Caco-2 (cell line): ENCODE data around the gene GALP. TPM values are rescaled to one million over a fixed set of nuclear protein-coding genes. Genes with fewer than 3 reads are reported as not detected.

ENCODE experiments used
- BruUV-seq: library from RNA; stranded (reverse); fragments of 400-500 nt; replicated peaks from 2 replicates; lab custom pipeline; 2021; lab: Mats Ljungman, UMichigan
- CTCF ChIA-PET: fragments of 300-600 bp; sonication (Branson Sonifier 250); formaldehyde crosslinking; loops from one replicate; lab custom pipeline; 2022; ENCODE audit warnings: antibody characterized with exemption; lab: Charles Lee
- POLR2A ChIA-PET: fragments of 300-600 bp; sonication (Branson Sonifier 250); formaldehyde crosslinking; loops from one replicate; lab custom pipeline; 2022; ENCODE audit warnings: antibody characterized with exemption; lab: Charles Lee
- DNase-seq, 2 experiments: peaks; one replicate each; pipeline versions ENCODE4 v3.0.0 to v3.0.0-alpha.2; 2020 to 2022
- H3K27me3 ChIP-seq: replicated peaks from 2 replicates; pipeline ENCODE4 v1.6.0; 2011; ENCODE audit warnings: low read length; ENCODE audit not compliant: control insufficient read depth, insufficient read depth
- H3K36me3 ChIP-seq: 2 replicates; pipeline ENCODE4 v1.5.1; 2011; ENCODE audit warnings: low read length; ENCODE audit not compliant: control insufficient read depth, insufficient read depth
- H3K4me1 ChIP-seq: fragments of 250-450 bp; sonication (Bioruptor Pico); 2 replicates; pipeline ENCODE4 v1.5.1; 2020; ENCODE audit warnings: mild to moderate bottlenecking
- H3K4me3 ChIP-seq: 2 replicates; pipeline ENCODE4 v1.5.1; 2011; ENCODE audit warnings: low read depth, mild to moderate bottlenecking, control low read depth, low read length
- H3K9me3 ChIP-seq: fragments of 250-450 bp; sonication (Bioruptor Pico); 2 replicates; pipeline ENCODE4 v1.5.1; 2020; ENCODE audit warnings: mild to moderate bottlenecking, moderate library complexity
- H3K27ac Mint-ChIP-seq: one replicate; pipeline ENCODE4 v1.8.0; 2022; ENCODE audit warnings: mixed read lengths; ENCODE audit not compliant: unreplicated experiment
- H3K27me3 Mint-ChIP-seq: one replicate; pipeline ENCODE4 v1.8.0; 2022; ENCODE audit warnings: mixed read lengths; ENCODE audit not compliant: insufficient read depth, unreplicated experiment
- H3K36me3 Mint-ChIP-seq: one replicate; pipeline ENCODE4 v1.8.0; 2022; ENCODE audit warnings: mild to moderate bottlenecking, mixed read lengths; ENCODE audit not compliant: insufficient read depth, unreplicated experiment
- H3K4me1 Mint-ChIP-seq: one replicate; pipeline ENCODE4 v1.8.0; 2022; ENCODE audit warnings: low read depth, mixed read lengths; ENCODE audit not compliant: unreplicated experiment
- H3K4me3 Mint-ChIP-seq: one replicate; pipeline ENCODE4 v1.8.0; 2022; ENCODE audit warnings: mild to moderate bottlenecking, moderate library complexity, mixed read lengths; ENCODE audit not compliant: unreplicated experiment
- H3K9me3 Mint-ChIP-seq: one replicate; pipeline ENCODE4 v1.8.0; 2022; ENCODE audit warnings: mixed read lengths; ENCODE audit not compliant: unreplicated experiment
- CTCF ChIP-seq, 2 experiments: fragments of 200-600 bp in 1 of 2; IDR thresholded peaks; 1 replicate in 1 of 2; 2 replicates in 1 of 2; pipeline versions ENCODE4 v1.5.1 to v1.8.0; 2011 to 2022; ENCODE audit warnings: antibody characterized with exemption in 1 of 2, control low read depth in 1 of 2, inconsistent platforms in 1 of 2, low read depth in 1 of 2, low read length in 1 of 2, mild to moderate bottlenecking in 1 of 2, moderate library complexity in 1 of 2; ENCODE audit not compliant: insufficient read depth in 1 of 2, severe bottlenecking in 1 of 2, unreplicated experiment in 1 of 2
- intact Hi-C: fragments of 100-400 bp; cut with micrococcal nuclease; formaldehyde crosslinking; loops from one replicate; pipeline ENCODE4 v1.10.0; 2022; ENCODE audit not compliant: unreplicated experiment
- total RNA-seq: library from RNA; stranded (reverse); gene quantifications from 2 replicates; pipeline ENCODE4 v1.2.3, GENCODE V29; 2022

The GALP gene
- total RNA-seq, 1 experiment from 2014 or later: not detected

DNA sequence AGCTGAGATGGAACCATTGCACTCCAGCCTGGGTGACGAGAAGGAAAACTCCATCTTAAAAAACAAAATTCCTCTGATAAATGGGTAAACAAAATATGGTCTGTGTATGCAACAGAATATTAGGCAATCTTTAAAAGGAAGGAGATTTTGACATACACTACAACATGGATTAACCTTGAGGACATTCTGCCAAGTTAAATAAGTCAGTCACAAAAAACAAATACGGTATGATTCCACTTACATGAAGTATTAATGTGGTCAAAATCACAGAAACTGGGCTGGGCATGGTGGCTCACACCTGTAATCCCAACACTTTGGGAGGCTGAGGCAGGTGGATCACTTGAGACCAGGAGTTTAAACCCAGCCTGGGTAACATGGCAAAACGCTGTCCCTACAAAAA lies 37.7 kb upstream of the GALP start:
- Histone ChIP-seq H3K9me3 (no peaks in the 10 kb centered on the region), H3K36me3 (no peaks in the 10 kb centered on the region), H3K27me3 (no peaks in the 10 kb centered on the region), H3K4me1 (peaks cover 19% of the 10 kb centered on the region), H3K4me3 (no peak overlapping the region)
- DNase-seq: no peak
- ChIA-PET CTCF (no interaction called here), POLR2A (no interaction called here)
- peaks cover 31% of the 10 kb centered on the region for H3K4me1 Mint-ChIP-seq
- no peak for TF ChIP-seq CTCF (IDR thresholded peaks at IDR 0.05; ENCODE audit: insufficient read depth in 1 of 2, low read depth in 1 of 2, low read length in 1 of 2, severe bottlenecking in 1 of 2, unreplicated experiment in 1 of 2)
- intact Hi-C loops: no loop called here
- no TSS peak for BruUV-seq
- no peak overlapping the region for H3K27ac Mint-ChIP-seq
- no peak overlapping the region for H3K4me3 Mint-ChIP-seq
- H3K9me3 Mint-ChIP-seq: no peaks in the 10 kb centered on the region
- peaks cover 31% of the 10 kb centered on the region for H3K36me3 Mint-ChIP-seq
- no peaks in the 10 kb centered on the region for H3K27me3 Mint-ChIP-seq

GRCh38 chr19:56139847-56140582 lies 35.8 kb upstream of the GALP start:
- H3K27me3 ChIP-seq: no peaks in the 10 kb centered on the region
- peaks cover 36% of the 10 kb centered on the region for H3K4me1 Mint-ChIP-seq
- H3K4me1 ChIP-seq: peaks cover 21% of the 10 kb centered on the region
- no peaks in the 10 kb centered on the region for H3K9me3 Mint-ChIP-seq
- intact Hi-C loops: loop anchor here (1.0 to 10.0 kb wide), 3 partner anchors 8 to 1678 kb away; partner anchors contain the start of genes LENG9 and U2AF2
- H3K4me3 ChIP-seq: peak overlapping the region; percentile 70
- H3K27me3 Mint-ChIP-seq: no peaks in the 10 kb centered on the region
- peak overlapping the region; percentile 97 for H3K27ac Mint-ChIP-seq
- H3K36me3 ChIP-seq: no peaks in the 10 kb centered on the region; the same call in 1 of the 2 replicates
- H3K36me3 Mint-ChIP-seq: peaks cover 31% of the 10 kb centered on the region
- BruUV-seq: TSS peak; percentile 66
- no peaks in the 10 kb centered on the region for H3K9me3 ChIP-seq
- no peak for TF ChIP-seq CTCF (IDR thresholded peaks at IDR 0.05; ENCODE audit: insufficient read depth in 1 of 2, low read depth in 1 of 2, low read length in 1 of 2, severe bottlenecking in 1 of 2, unreplicated experiment in 1 of 2)
- ChIA-PET CTCF (interaction anchor here (1.5 kb wide), 1 partner anchor 74 kb away, joined by 4 read pairs; no protein-coding TSS in a partner anchor), POLR2A (no interaction called here)
- no peak for DNase-seq
- peak overlapping the region; percentile 87 for H3K4me3 Mint-ChIP-seq

DNA sequence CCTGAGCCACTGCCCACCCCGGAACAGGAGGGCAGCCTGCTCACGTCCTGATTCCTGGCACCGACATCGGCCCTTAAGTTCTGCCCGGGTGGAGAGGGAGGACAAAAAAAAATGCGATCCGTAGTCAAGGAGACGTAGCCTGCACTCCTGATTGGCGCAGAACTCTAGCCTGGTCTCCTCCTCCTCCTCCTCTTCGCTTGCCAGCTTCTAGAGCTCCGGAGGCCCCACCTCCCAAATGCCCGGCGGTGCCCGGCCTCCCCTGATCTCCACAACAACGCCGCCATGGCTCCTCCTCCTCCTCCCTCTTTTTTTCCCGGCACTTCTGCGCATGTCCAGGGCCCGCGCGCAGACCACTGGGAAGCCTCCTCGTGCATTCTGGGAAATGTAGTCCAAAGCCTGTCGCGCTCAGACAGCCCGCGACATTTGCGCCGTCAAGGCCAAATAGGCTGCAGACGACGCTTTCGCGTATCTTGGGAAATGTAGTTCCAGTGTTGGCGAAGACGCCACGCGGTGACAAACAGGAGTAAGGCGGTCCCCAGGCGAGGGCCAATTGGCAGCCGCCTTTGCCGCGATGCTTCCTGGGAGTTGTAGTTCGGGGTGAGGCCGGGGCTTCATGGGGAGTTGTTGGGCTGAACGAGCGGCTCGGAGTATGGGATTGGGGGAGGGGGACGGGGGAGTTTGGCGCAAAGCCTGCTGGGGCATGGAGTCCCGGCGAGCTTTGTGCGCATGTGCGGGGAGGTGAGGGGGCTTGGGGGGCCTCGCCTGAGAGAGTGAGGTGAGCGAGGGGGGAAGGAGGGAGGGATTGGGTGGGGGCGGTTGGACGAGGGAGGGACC lies 35.0 kb upstream of the GALP start, which contains the start of gene ZNF444:
Gene ZNF444 (plus strand): TSS at position 705 of the 834 bp plus-strand sequence. CDS start 5,625 bp downstream, outside the sequence.
- ChIA-PET POLR2A (interaction anchor here (0.5 to 1.1 kb wide), 10 partner anchors 19 to 1139 kb away, joined by 3 to 13 read pairs (median 8); partner anchors contain the start of genes ZNF460 and ZSCAN5A), CTCF (interaction anchor here (0.7 to 1.5 kb wide), 2 partner anchors 60 to 74 kb away, joined by 4 to 10 read pairs; no protein-coding TSS in a partner anchor)

More for the DNA sequence above, 35.0 kb upstream of the GALP start, which contains the start of gene ZNF444:
- no peaks in the 10 kb centered on the region for H3K9me3 Mint-ChIP-seq
- peak within 1 kb of the TSS; percentile 70 for H3K4me3 ChIP-seq
- DNase-seq: peak; percentile 99 to 100
- H3K27ac Mint-ChIP-seq: peak within 1 kb of the TSS; percentile 97
- no peak for TF ChIP-seq CTCF (IDR thresholded peaks at IDR 0.05; ENCODE audit: insufficient read depth in 1 of 2, low read depth in 1 of 2, low read length in 1 of 2, severe bottlenecking in 1 of 2, unreplicated experiment in 1 of 2)
- H3K27me3 Mint-ChIP-seq: no peaks in the 10 kb centered on the region
- H3K4me1 Mint-ChIP-seq: peaks cover 36% of the 10 kb centered on the region
- peak within 1 kb of the TSS; percentile 87 for H3K4me3 Mint-ChIP-seq
- peaks cover 21% of the 10 kb centered on the region for H3K4me1 ChIP-seq
- no peaks in the 10 kb centered on the region for H3K9me3 ChIP-seq
- intact Hi-C loops: loop anchor here (1.0 to 10.0 kb wide), 5 partner anchors 8 to 1678 kb away; partner anchors contain the start of genes LENG9, U2AF2, ZNF787 and ZSCAN5A
- peaks cover 32% of the 10 kb centered on the region for H3K36me3 Mint-ChIP-seq
- no peaks in the 10 kb centered on the region for H3K27me3 ChIP-seq
- no peaks in the 10 kb centered on the region; the same call in 1 of the 2 replicates for H3K36me3 ChIP-seq
- no TSS peak for BruUV-seq
